Ishikawa (cell line): ENCODE measurements around the gene DBX2.

ENCODE experiments used
- CEBPB ChIP-seq: IDR thresholded peaks from 2 replicates; pipeline ENCODE4 v1.6.1; 2012
- EGR1 ChIP-seq: IDR thresholded peaks from 2 replicates; pipeline ENCODE4 v1.6.1; 2012
- EP300 ChIP-seq: IDR thresholded peaks from 2 replicates; pipeline ENCODE4 v1.6.1; 2012; ENCODE audit warnings: borderline replicate concordance
- FOXM1 ChIP-seq: IDR thresholded peaks from 2 replicates; pipeline ENCODE4 v1.6.1; 2012; ENCODE audit warnings: low read depth, borderline replicate concordance
- MAX ChIP-seq: IDR thresholded peaks from 2 replicates; pipeline ENCODE4 v1.6.1; 2012
- NFIC ChIP-seq: IDR thresholded peaks from 2 replicates; pipeline ENCODE4 v1.6.1; 2012
- RAD21 ChIP-seq: IDR thresholded peaks from 2 replicates; pipeline ENCODE4 v1.6.1; 2012; ENCODE audit warnings: low read depth
- REST ChIP-seq: IDR thresholded peaks from 2 replicates; pipeline ENCODE4 v1.6.1; 2012; ENCODE audit warnings: low read depth, mild to moderate bottlenecking
- TAF1 ChIP-seq: IDR thresholded peaks from 2 replicates; pipeline ENCODE4 v1.6.1; 2012; ENCODE audit warnings: low read depth, mild to moderate bottlenecking
- TCF12 ChIP-seq: IDR thresholded peaks from 2 replicates; pipeline ENCODE4 v1.6.1; 2012; ENCODE audit warnings: low read depth
- TEAD4 ChIP-seq: IDR thresholded peaks from 2 replicates; pipeline ENCODE4 v1.6.1; 2012
- USF1 ChIP-seq: IDR thresholded peaks from 2 replicates; pipeline ENCODE4 v1.6.1; 2012
- YY1 ChIP-seq: IDR thresholded peaks from 2 replicates; pipeline ENCODE4 v1.6.1; 2012; ENCODE audit warnings: low read depth
- ZBTB7A ChIP-seq: IDR thresholded peaks from 2 replicates; pipeline ENCODE4 v1.6.1; 2012; ENCODE audit warnings: low read depth

DBX2 gene

GRCh38 chr12:45051572-45052125, 750 bp upstream of the DBX2 start:
- TF ChIP-seq RAD21 = no peak
- no peak for TF ChIP-seq CEBPB
- no peak for TF ChIP-seq EP300
- TF ChIP-seq TEAD4 = no peak
- TF ChIP-seq ZBTB7A = no peak
- TF ChIP-seq MAX = no peak; the same call in 1 of the 2 replicates
- TF ChIP-seq TCF12 = no peak
- TF ChIP-seq EGR1 = no peak
- TF ChIP-seq REST = no peak
- TF ChIP-seq NFIC = no peak
- no peak for TF ChIP-seq FOXM1
- TF ChIP-seq YY1 = no peak
- no peak; the same call in 1 of the 2 replicates for TF ChIP-seq TAF1
- no peak for TF ChIP-seq USF1

GRCh38 chr12:45049912-45050750, 768 bp downstream of the DBX2 start:
- no peak for TF ChIP-seq TCF12
- no peak for TF ChIP-seq ZBTB7A
- TF ChIP-seq RAD21 = no peak
- TF ChIP-seq EP300 = no peak
- TF ChIP-seq NFIC = no peak
- TF ChIP-seq TEAD4 = no peak
- TF ChIP-seq USF1 = no peak
- no peak for TF ChIP-seq EGR1
- TF ChIP-seq TAF1 = no peak
- no peak for TF ChIP-seq CEBPB
- no peak for TF ChIP-seq YY1

GRCh38 chr12:45042599-45042998, 8.3 kb downstream of the DBX2 start:
- TF ChIP-seq CEBPB = no peak
- TF ChIP-seq TEAD4 = no peak
- no peak for TF ChIP-seq REST
- no peak for TF ChIP-seq EP300
- TF ChIP-seq TCF12 = no peak

GRCh38 chr12:45040977-45041376, 9.9 kb downstream of the DBX2 start:
- TF ChIP-seq CEBPB (no peak), NFIC (no peak), FOXM1 (no peak), MAX (no peak), RAD21 (no peak), TCF12 (no peak), ZBTB7A (no peak), REST (no peak), EGR1 (no peak), TAF1 (no peak), EP300 (no peak), USF1 (no peak), TEAD4 (no peak)
